SK-N-MC (cell line): ENCODE measurements around the gene FGF18.

Experiments used
- EZH2 ChIP-seq: fragments of 200-600 bp; sonication (generic); IDR thresholded peaks from one replicate; pipeline ENCODE4 v1.6.1; 2017; ENCODE audit warnings: antibody characterized with exemption
- POLR2AphosphoS5 ChIP-seq: IDR thresholded peaks from 2 replicates; pipeline ENCODE4 v1.6.1; 2012; ENCODE audit warnings: mild to moderate bottlenecking, low read depth, low read length, borderline replicate concordance

DNA sequence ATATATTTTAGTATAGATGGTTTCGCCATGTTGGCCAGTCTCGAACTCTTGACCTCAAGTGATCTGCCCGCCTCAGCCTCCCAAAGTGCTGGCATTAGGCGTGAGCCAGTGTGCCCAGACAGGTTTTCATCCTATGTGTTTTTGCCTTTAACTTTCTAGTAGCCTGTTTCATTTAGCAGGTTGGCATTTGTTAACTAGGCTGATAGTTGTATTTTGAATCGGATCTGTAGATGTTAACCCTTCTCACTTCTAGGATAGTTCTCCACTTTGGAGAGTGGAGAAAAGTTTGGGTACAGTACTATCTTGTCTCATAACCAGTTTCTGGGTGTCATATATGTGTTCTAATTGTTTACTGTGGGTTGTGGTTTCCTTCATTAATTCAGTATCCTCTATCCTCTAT, 7.3 kb upstream of the FGF18 start:
- TF ChIP-seq POLR2AphosphoS5 (peak; percentile 34), EZH2 (no peak)
